GM12864 (cell line): ENCODE data around the gene ENKUR.

Experiments
- DNase-seq: peaks from one replicate; pipeline ENCODE4 v3.0.0-alpha.2; 2011; ENCODE audit warnings: low read depth
- H3K4me3 ChIP-seq: 2 replicates; pipeline ENCODE4 v1.5.1; 2011; ENCODE audit warnings: mild to moderate bottlenecking, low read depth, low read length, control low read depth
- CTCF ChIP-seq: IDR thresholded peaks from 2 replicates; pipeline ENCODE4 v1.5.1; 2011; ENCODE audit warnings: low read depth, mild to moderate bottlenecking, moderate library complexity, low read length, control low read depth, inconsistent platforms; ENCODE audit errors: missing control alignments

Gene ENKUR

GRCh38 chr10:24968349-24968748 is 47.6 kb downstream of the ENKUR start:
- TF ChIP-seq CTCF: no peak
- no peak overlapping the region for H3K4me3 ChIP-seq
- no peak for DNase-seq

DNA sequence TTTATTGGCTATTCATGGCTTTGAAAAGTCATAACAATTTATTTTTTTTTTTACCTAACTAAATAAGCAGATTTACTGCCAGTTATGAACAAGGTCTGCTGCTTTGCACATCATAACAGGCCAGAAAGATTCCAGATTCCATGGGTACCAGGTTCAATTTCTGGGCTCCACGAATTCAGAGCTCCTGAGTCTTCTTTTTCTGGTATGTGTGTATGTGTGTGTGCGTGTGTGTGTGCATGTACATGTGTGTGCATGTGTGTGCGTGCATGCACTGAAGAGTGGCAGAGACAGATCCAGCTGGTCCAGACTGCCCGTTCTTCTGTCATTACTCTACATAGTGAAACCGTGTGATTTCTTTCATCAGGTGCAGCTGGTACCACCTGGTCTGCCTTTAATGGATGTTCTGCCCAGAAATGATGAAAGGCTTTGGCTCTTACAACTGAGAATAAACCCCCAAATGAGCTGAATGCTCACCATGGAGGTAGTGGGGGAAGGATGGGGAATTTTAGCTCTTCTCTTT is 48.9 kb downstream of the ENKUR start:
- no peak for TF ChIP-seq CTCF
- no peak for DNase-seq
- no peak overlapping the region for H3K4me3 ChIP-seq

GRCh38 chr10:24965051-24965450 is 50.9 kb downstream of the ENKUR start:
- TF ChIP-seq CTCF: no peak
- H3K4me3 ChIP-seq: no peak overlapping the region
- no peak for DNase-seq

DNA sequence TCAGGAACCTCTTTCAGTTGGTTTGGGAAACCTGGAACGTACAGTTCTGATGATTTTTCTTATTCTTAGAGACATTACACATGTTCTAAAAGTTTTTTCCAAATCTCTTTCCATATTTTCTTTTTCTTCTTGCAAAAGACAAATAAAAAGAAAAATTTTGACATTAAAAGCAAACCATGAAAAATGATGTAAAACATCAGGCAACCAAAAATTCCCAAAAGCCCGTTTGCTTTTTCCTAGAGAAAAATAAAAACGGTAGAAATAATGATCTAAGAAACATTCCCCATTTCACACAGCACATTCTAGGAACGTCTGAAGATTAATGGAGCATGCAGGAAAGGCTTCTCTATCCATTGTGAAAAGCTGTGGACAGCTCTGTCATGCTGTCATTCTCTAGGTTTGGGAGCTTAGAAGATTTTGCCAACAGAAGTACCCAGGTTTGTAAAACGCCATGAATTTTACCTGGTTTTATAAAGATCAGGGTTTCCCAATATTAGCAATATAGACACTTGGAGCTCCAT is 52.4 kb downstream of the ENKUR start:
- no peak overlapping the region for H3K4me3 ChIP-seq
- TF ChIP-seq CTCF: no peak
- DNase-seq: no peak

DNA sequence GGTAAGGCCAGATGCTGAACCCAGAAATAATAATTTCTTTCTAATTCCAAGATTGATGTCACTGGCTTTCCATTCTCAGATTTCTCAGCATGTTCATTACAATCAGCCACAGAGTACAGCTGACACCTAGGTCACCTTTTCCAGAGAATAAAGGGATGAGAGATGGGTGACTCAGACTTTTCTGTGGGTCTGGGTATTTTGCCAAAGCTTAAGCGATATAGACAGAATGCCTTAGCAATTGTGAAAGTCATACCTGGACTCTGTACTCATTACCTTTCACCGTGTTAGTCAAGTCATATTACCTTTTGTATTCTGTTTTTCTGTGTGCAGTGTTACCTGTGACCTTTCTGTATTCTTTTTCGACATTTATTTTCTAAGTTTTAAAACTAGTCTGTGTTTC is 53.0 kb downstream of the ENKUR start:
- DNase-seq: no peak
- no peak for TF ChIP-seq CTCF

DNA sequence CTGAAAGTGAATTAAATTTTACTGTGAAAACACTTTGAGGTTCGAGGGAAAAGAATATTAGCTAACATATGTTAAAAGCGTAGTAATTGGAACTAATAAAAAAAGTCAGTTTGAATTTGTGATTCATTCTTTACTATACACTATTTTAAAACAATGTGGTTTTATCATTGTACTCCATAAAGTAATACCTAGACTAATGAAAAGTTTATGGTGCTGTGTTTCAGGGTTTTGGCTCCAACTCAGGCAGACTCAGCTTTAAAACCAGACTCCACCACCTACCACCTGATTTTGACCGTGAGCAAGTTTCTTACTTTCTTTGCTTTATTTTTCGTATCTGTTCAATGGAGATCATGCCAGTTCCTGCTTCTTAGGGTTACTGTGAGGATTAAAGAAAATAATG is 54.4 kb downstream of the ENKUR start:
- DNase-seq: no peak
- TF ChIP-seq CTCF: no peak

More for the DNA sequence above, 53.0 kb downstream of the ENKUR start:
- H3K4me3 ChIP-seq: no peak overlapping the region

GRCh38 chr10:24959382-24959730 is 56.6 kb downstream of the ENKUR start:
- no peak overlapping the region for H3K4me3 ChIP-seq
- no peak for DNase-seq
- TF ChIP-seq CTCF: no peak

More for the DNA sequence above, 54.4 kb downstream of the ENKUR start:
- H3K4me3 ChIP-seq: no peak overlapping the region
